Measurements from ENCODE around the gene CACNA1H. TPM values are rescaled to one million over a fixed set of nuclear protein-coding genes. Genes with fewer than 3 reads are reported as not detected.
A peak's percentile ranks its signal among the peaks of the same experiment; 100 is the strongest.
"Not testable (repeated sequence)": the region's sequence is repeated elsewhere in the genome, so short reads cannot be mapped to it uniquely, and the experiment has no call there.

Gene CACNA1H
- total RNA-seq, 2 experiments from 2014 or later = 0.26 to 0.61 TPM

DNA sequence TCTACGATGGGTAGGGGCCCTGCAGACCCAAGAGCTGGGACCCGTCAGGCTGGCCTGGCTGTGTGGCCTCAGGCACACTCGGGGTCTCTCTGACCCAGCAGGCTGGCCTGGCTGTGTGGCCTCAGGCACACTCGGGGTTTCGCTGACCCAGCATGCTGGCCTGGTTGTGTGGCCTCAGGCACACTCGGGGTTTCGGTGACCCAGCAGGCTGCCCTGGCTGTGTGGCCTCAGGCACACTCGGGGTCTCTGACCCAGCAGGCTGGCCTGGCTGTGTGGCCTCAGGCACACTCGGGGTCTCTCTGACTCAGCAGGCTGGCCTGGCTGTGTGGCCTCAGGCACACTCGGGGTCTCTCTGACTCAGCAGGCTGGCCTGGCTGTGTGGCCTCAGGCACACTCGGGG is 37.9 kb downstream of the CACNA1H start:
- H3K36me3 Mint-ChIP-seq; H3K4me3 Mint-ChIP-seq; DNase-seq; H3K27me3 Mint-ChIP-seq; H3K4me1 Mint-ChIP-seq (ENCODE audit: low read depth); POLR2A ChIA-PET; intact Hi-C loops (cut with micrococcal nuclease); H3K27ac Mint-ChIP-seq; CTCF ChIA-PET; H3K9me3 Mint-ChIP-seq: not testable (repeated sequence)

- ChIA-PET POLR2A (no interaction called here), CTCF (no interaction called here)
- no peaks in the 10 kb centered on the region for H3K4me1 Mint-ChIP-seq (ENCODE audit: low read depth)
- no peak for DNase-seq
- no peak overlapping the region for H3K27ac Mint-ChIP-seq
- H3K9me3 Mint-ChIP-seq = no peaks in the 10 kb centered on the region
- H3K27me3 Mint-ChIP-seq = peaks cover 3% of the 10 kb centered on the region
- intact Hi-C loops (cut with micrococcal nuclease) = no loop called here
- no peaks in the 10 kb centered on the region for H3K36me3 Mint-ChIP-seq
- H3K4me3 Mint-ChIP-seq = no peak overlapping the region
Observed at GRCh38 chr16:1192384-1193073, 39.6 kb downstream of the CACNA1H start.

- ChIA-PET POLR2A (no interaction called here), CTCF (no interaction called here)
- H3K4me1 Mint-ChIP-seq (ENCODE audit: low read depth) = no peaks in the 10 kb centered on the region
- no peak for DNase-seq
- no peak overlapping the region for H3K4me3 Mint-ChIP-seq
- H3K9me3 Mint-ChIP-seq = no peaks in the 10 kb centered on the region
- intact Hi-C loops (cut with micrococcal nuclease) = no loop called here
- H3K36me3 Mint-ChIP-seq = no peaks in the 10 kb centered on the region
- H3K27me3 Mint-ChIP-seq = peaks cover 3% of the 10 kb centered on the region
- no peak overlapping the region for H3K27ac Mint-ChIP-seq
Observed at GRCh38 chr16:1193143-1193824, 40.4 kb downstream of the CACNA1H start.

DNA sequence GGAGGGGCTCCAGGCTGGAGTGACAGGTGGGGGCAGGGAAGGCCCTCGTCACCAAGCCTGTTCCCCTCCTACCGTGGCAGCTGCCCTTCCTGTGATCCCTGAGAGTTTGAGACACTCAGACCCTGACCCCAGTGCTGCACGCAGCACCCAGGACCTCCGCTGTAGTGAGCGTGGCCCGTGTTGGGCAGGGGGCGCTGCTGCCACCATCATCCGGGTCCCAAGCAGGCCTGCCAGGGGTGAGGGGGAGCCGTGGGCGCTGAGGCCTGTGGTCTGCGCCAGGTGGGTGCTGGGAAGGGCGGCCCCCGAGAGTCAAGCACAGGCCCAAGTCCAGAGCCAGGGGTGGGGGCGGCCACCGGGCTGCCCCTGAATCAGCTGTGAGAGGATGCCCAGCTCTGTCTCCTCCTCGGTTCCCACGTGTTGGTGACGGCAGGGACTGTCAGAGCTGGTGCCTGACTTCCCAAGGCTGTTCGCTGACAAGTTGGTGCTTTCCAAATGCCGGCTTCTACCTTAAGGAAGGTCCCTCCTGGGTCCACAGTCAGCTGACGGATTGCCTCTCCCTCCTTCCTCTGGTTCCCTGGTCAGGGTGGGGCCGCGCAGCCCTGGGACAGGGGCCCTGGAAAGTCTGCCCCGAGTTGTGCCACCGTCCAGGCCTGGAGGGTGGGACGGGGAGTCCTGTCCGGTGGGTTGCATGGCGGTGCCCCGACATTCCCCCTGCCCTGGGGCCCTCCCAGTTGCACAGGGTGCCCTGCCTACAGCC is 41.1 kb downstream of the CACNA1H start:
- POLR2A ChIA-PET = no interaction called here
- Mint-ChIP-seq H3K27me3 (peaks cover 3% of the 10 kb centered on the region), H3K4me3 (no peak overlapping the region), H3K4me1 (ENCODE audit: low read depth) (no peaks in the 10 kb centered on the region), H3K36me3 (no peaks in the 10 kb centered on the region), H3K27ac (no peak overlapping the region), H3K9me3 (no peaks in the 10 kb centered on the region)
- no peak for DNase-seq
- intact Hi-C loops (cut with micrococcal nuclease) = loop anchor here (1.0 kb wide), 1 partner anchor 88 kb away; no protein-coding TSS in a partner anchor
- CTCF ChIA-PET = interaction anchor here (1.0 to 1.4 kb wide), 3 partner anchors 88 to 137 kb away, joined by 3 to 4 read pairs (median 4); no protein-coding TSS in a partner anchor

- Mint-ChIP-seq H3K27ac (no peak overlapping the region), H3K9me3 (no peaks in the 10 kb centered on the region), H3K36me3 (no peaks in the 10 kb centered on the region), H3K27me3 (peaks cover 3% of the 10 kb centered on the region), H3K4me1 (ENCODE audit: low read depth) (no peaks in the 10 kb centered on the region), H3K4me3 (no peak overlapping the region)
- POLR2A ChIA-PET = no interaction called here
- intact Hi-C loops (cut with micrococcal nuclease) = loop anchor here (1.0 kb wide), 1 partner anchor 89 kb away; no protein-coding TSS in a partner anchor
- CTCF ChIA-PET = interaction anchor here (1.0 to 1.4 kb wide), 3 partner anchors 89 to 138 kb away, joined by 3 to 4 read pairs (median 4); no protein-coding TSS in a partner anchor
- peak; percentile 19 for DNase-seq
Observed at GRCh38 chr16:1194665-1195392, 41.9 kb downstream of the CACNA1H start.

- intact Hi-C loops (cut with micrococcal nuclease) = no loop called here
- Mint-ChIP-seq H3K27me3 (peaks cover 3% of the 10 kb centered on the region), H3K4me3 (no peak overlapping the region)
Observed at GRCh38 chr16:1195393-1195666, 42.4 kb downstream of the CACNA1H start.

GRCh38 chr16:1196494-1196893 is 43.6 kb downstream of the CACNA1H start:
- Mint-ChIP-seq H3K4me1 (ENCODE audit: low read depth) (no peaks in the 10 kb centered on the region), H3K36me3 (no peaks in the 10 kb centered on the region), H3K27ac (no peak overlapping the region), H3K9me3 (no peaks in the 10 kb centered on the region), H3K27me3 (peaks cover 3% of the 10 kb centered on the region), H3K4me3 (no peak overlapping the region)
- intact Hi-C loops (cut with micrococcal nuclease) = no loop called here
- no peak for DNase-seq
- CTCF ChIA-PET = no interaction called here
- POLR2A ChIA-PET = interaction anchor here (0.6 kb wide), 1 partner anchor 263 kb away, joined by 4 read pairs; no protein-coding TSS in a partner anchor

More at GRCh38 chr16:1195393-1195666, 42.4 kb downstream of the CACNA1H start:
- DNase-seq = no peak
- Mint-ChIP-seq H3K27ac (no peak overlapping the region), H3K9me3 (no peaks in the 10 kb centered on the region), H3K4me1 (ENCODE audit: low read depth) (no peaks in the 10 kb centered on the region), H3K36me3 (no peaks in the 10 kb centered on the region)
- CTCF ChIA-PET = interaction anchor here (1.4 kb wide), 1 partner anchor 92 kb away, joined by 4 read pairs; no protein-coding TSS in a partner anchor
- POLR2A ChIA-PET = no interaction called here

DNA sequence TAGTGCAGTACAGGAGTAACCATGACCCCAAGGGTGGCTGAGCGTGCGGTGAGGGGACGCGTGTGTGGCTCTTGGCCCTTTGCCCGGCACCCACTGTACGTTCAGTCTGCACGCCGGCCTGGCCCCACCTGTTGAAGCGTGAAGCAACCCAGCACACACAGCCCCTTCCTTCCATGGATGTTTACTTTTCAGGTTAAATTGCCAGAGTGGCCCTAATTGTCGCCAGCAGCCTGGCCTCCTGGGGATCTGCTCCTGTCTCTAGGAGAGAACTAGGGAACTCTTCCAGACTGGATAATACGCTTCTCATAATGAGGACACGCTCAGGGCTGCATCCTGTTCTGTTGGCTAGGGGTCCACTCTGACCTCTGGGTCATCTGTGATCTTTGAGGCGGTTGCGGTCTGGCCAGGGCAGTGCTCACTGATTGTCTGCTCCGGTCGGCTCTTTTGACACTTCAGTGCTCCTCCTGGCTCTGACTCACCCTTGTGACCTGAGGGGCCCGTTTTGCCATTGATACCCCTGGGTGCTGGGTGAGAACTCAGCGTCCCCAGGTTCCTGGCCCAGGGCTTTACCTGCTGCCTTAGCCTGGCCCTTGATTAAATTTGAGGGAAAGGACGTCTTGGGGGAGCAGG is 44.4 kb downstream of the CACNA1H start:
- ChIA-PET CTCF (no interaction called here), POLR2A (no interaction called here)
- Mint-ChIP-seq H3K27ac (no peak overlapping the region), H3K4me1 (ENCODE audit: low read depth) (no peaks in the 10 kb centered on the region), H3K27me3 (peaks cover 3% of the 10 kb centered on the region), H3K9me3 (no peaks in the 10 kb centered on the region), H3K36me3 (no peaks in the 10 kb centered on the region), H3K4me3 (no peak overlapping the region)
- intact Hi-C loops (cut with micrococcal nuclease) = no loop called here
- no peak for DNase-seq

- no peak for DNase-seq
- Mint-ChIP-seq H3K27me3 (peaks cover 3% of the 10 kb centered on the region), H3K4me3 (no peak overlapping the region), H3K27ac (no peak overlapping the region), H3K9me3 (no peaks in the 10 kb centered on the region), H3K4me1 (ENCODE audit: low read depth) (no peaks in the 10 kb centered on the region), H3K36me3 (no peaks in the 10 kb centered on the region)
- POLR2A ChIA-PET = no interaction called here
- intact Hi-C loops (cut with micrococcal nuclease) = no loop called here
- CTCF ChIA-PET = no interaction called here
Observed at GRCh38 chr16:1198194-1198593, 45.3 kb downstream of the CACNA1H start.

GRCh38 chr16:1198671-1199346 is 45.9 kb downstream of the CACNA1H start:
- POLR2A ChIA-PET; H3K27me3 Mint-ChIP-seq; CTCF ChIA-PET; H3K4me3 Mint-ChIP-seq; H3K36me3 Mint-ChIP-seq; DNase-seq; H3K9me3 Mint-ChIP-seq; H3K4me1 Mint-ChIP-seq (ENCODE audit: low read depth); intact Hi-C loops (cut with micrococcal nuclease); H3K27ac Mint-ChIP-seq: not testable (repeated sequence)

- H3K4me3 Mint-ChIP-seq = no peak overlapping the region
Observed at GRCh38 chr16:1199347-1200013, 46.6 kb downstream of the CACNA1H start.

More at GRCh38 chr16:1199347-1200013, 46.6 kb downstream of the CACNA1H start:
- H3K27me3 Mint-ChIP-seq = peaks cover 3% of the 10 kb centered on the region
- CTCF ChIA-PET = no interaction called here
- intact Hi-C loops (cut with micrococcal nuclease) = no loop called here
- H3K27ac Mint-ChIP-seq = no peak overlapping the region
- no peaks in the 10 kb centered on the region for H3K9me3 Mint-ChIP-seq
- H3K36me3 Mint-ChIP-seq = no peaks in the 10 kb centered on the region
- H3K4me1 Mint-ChIP-seq (ENCODE audit: low read depth) = no peaks in the 10 kb centered on the region
- POLR2A ChIA-PET = no interaction called here
- no peak for DNase-seq
